AG04450 (cell line): ENCODE measurements around the gene SMAD3. TPM values are rescaled to one million over a fixed set of nuclear protein-coding genes. Genes with fewer than 3 reads are reported as not detected.

Experiments used
- CTCF ChIA-PET: fragments of 300-600, 350-600 bp; formaldehyde crosslinking; extraction: SDS; loops from one replicate; lab custom pipeline; 2022; ENCODE audit warnings: antibody characterized with exemption, inconsistent platforms; lab: Charles Lee
- POLR2A ChIA-PET: fragments of 350-600 bp; formaldehyde crosslinking; extraction: SDS; loops from one replicate; lab custom pipeline; 2021; ENCODE audit warnings: antibody characterized with exemption, inconsistent platforms; lab: Yijun Ruan, JAX
- DNase-seq: peaks from one replicate; pipeline ENCODE4 v3.0.0-alpha.2; 2011; ENCODE audit warnings: low read depth, low spot score
- H3K27ac ChIP-seq: one replicate; pipeline ENCODE4 v1.5.1; 2012; ENCODE audit warnings: low read depth, low read length, control low read depth
- H3K27me3 ChIP-seq: one replicate; pipeline ENCODE4 v1.6.0; 2012; ENCODE audit warnings: low read length; ENCODE audit not compliant: control insufficient read depth, insufficient read depth
- H3K4me3 ChIP-seq: 2 replicates; pipeline ENCODE4 v1.5.1; 2011; ENCODE audit warnings: mild to moderate bottlenecking, low read depth, low read length, control low read depth
- H3K9me3 ChIP-seq: 2 replicates; pipeline ENCODE4 v1.5.1; 2012; ENCODE audit warnings: low read length; ENCODE audit not compliant: control insufficient read depth, insufficient read depth
- polyA plus RNA-seq: library from polyadenylated mRNA; depleted of rRNA; stranded (reverse); fragments of >200 nt; gene quantifications from 2 replicates; pipeline ENCODE4 v1.2.3, GENCODE V29; 2011
- TF ChIP-seq, protein P1 (sequence below): IDR thresholded peaks from 2 replicates; pipeline ENCODE4 v1.5.1; 2011; ENCODE audit warnings: low read depth, low read length, control low read depth, inconsistent platforms

The SMAD3 gene
- polyA plus RNA-seq, 1 experiment = 115 TPM

GRCh38 chr15:67195305-67195704 lies 129.9 kb downstream of the SMAD3 start:
- Histone ChIP-seq H3K27me3 (no peaks in the 10 kb centered on the region), H3K4me3 (no peak overlapping the region), H3K27ac (peak overlapping the region; percentile 62), H3K9me3 (no peaks in the 10 kb centered on the region)
- ChIA-PET CTCF (interaction anchor here (0.7 kb wide), 1 partner anchor 107 kb away, joined by 4 read pairs; no protein-coding TSS in a partner anchor), POLR2A (interaction anchor here (0.7 kb wide), 1 partner anchor 71 kb away, joined by 11 read pairs; no protein-coding TSS in a partner anchor)
- DNase-seq = no peak
- TF ChIP-seq, protein P1, sequence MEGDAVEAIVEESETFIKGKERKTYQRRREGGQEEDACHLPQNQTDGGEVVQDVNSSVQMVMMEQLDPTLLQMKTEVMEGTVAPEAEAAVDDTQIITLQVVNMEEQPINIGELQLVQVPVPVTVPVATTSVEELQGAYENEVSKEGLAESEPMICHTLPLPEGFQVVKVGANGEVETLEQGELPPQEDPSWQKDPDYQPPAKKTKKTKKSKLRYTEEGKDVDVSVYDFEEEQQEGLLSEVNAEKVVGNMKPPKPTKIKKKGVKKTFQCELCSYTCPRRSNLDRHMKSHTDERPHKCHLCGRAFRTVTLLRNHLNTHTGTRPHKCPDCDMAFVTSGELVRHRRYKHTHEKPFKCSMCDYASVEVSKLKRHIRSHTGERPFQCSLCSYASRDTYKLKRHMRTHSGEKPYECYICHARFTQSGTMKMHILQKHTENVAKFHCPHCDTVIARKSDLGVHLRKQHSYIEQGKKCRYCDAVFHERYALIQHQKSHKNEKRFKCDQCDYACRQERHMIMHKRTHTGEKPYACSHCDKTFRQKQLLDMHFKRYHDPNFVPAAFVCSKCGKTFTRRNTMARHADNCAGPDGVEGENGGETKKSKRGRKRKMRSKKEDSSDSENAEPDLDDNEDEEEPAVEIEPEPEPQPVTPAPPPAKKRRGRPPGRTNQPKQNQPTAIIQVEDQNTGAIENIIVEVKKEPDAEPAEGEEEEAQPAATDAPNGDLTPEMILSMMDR = no peak

- H3K9me3 ChIP-seq = no peaks in the 10 kb centered on the region
- TF ChIP-seq, protein P1 = no peak
- peak overlapping the region; percentile 86 for H3K27ac ChIP-seq
- no peak for DNase-seq
- no peaks in the 10 kb centered on the region for H3K27me3 ChIP-seq
- CTCF ChIA-PET = interaction anchor here (0.7 kb wide), 1 partner anchor 106 kb away, joined by 4 read pairs; no protein-coding TSS in a partner anchor
- H3K4me3 ChIP-seq = no peak overlapping the region
- POLR2A ChIA-PET = interaction anchor here (0.7 to 1.3 kb wide), 4 partner anchors 28 to 130 kb away, joined by 3 to 11 read pairs (median 4); partner anchors contain the start of gene SMAD3
Observed at GRCh38 chr15:67196222-67196621, 130.8 kb downstream of the SMAD3 start.

- H3K9me3 ChIP-seq = no peaks in the 10 kb centered on the region
- no peaks in the 10 kb centered on the region for H3K27me3 ChIP-seq
- ChIA-PET CTCF (no interaction called here), POLR2A (interaction anchor here (0.8 to 1.3 kb wide), 3 partner anchors 29 to 131 kb away, joined by 3 to 4 read pairs (median 3); partner anchors contain the start of gene SMAD3)
- peak; percentile 73 for DNase-seq
- peak overlapping the region; percentile 86 for H3K27ac ChIP-seq
- TF ChIP-seq, protein P1 = no peak
- H3K4me3 ChIP-seq = no peak overlapping the region
Observed at GRCh38 chr15:67196672-67197363, 131.4 kb downstream of the SMAD3 start.

DNA sequence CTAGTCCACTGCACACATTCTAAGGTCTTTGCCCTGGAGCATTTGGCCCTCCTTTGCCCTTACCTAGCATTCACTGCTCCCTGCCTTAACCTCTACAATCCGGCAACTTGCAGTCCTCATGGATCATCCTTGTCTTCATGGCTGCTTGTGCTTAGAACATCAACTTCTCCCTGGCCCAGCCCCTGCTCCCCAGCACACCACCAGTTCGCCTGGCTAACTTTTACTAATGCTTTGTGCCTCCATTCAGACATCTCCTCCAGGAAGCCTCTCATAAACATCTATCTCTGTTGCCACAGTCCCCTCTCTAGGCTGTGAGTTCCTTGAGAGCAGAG lies 131.9 kb downstream of the SMAD3 start:
- DNase-seq = no peak
- Histone ChIP-seq H3K4me3 (no peak overlapping the region), H3K9me3 (no peaks in the 10 kb centered on the region), H3K27ac (peak overlapping the region; percentile 86), H3K27me3 (no peaks in the 10 kb centered on the region)
- TF ChIP-seq, protein P1 = no peak
- CTCF ChIA-PET = no interaction called here
- POLR2A ChIA-PET = interaction anchor here (1.3 kb wide), 1 partner anchor 29 kb away, joined by 3 read pairs; no protein-coding TSS in a partner anchor

DNA sequence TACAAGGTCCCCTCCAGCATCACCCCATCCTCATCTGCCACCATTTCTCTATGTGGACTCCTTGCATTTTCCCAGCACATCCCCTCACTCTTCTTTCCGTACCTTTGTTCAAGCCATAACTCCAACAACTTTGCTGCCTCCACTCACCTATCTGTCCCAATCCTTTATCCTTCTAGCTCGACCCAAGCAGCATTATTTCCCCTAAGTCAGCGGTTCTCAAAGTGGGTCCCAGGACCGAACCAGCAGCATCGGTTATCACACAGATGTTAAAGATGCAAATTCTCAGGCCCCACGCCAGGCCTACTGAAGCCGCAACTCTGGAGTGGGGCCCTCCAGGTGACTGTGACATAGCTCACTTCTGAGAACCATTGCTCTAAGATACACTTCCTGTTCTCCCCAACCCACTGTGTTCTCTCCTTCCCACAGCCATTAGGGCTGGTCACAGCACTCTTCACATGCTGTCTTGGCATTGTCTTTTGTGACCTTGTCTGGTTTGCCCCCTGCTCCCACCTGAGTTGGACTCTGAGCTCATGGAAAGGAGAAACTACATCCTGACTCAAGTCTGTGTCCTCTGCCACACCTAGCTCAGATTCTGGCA lies 132.9 kb downstream of the SMAD3 start:
- POLR2A ChIA-PET = interaction anchor here (0.5 to 1.8 kb wide), 4 partner anchors 20 to 125 kb away, joined by 3 to 5 read pairs (median 4); no protein-coding TSS in a partner anchor
- Histone ChIP-seq H3K9me3 (no peaks in the 10 kb centered on the region), H3K27ac (peak overlapping the region; percentile 79), H3K4me3 (no peak overlapping the region), H3K27me3 (no peaks in the 10 kb centered on the region)
- CTCF ChIA-PET = no interaction called here
- no peak for DNase-seq
- TF ChIP-seq, protein P1 = no peak
